CD4-positive, alpha-beta T cell treated with Interleukin-21 for 1 hour (primary cell): ENCODE data around the gene MUC6.
A peak's percentile ranks its signal among the peaks of the same experiment; 100 is the strongest.

Source experiments
- DNase-seq: peaks from one replicate; pipeline ENCODE4 v3.0.0-alpha.2; 2020

Gene MUC6

DNA sequence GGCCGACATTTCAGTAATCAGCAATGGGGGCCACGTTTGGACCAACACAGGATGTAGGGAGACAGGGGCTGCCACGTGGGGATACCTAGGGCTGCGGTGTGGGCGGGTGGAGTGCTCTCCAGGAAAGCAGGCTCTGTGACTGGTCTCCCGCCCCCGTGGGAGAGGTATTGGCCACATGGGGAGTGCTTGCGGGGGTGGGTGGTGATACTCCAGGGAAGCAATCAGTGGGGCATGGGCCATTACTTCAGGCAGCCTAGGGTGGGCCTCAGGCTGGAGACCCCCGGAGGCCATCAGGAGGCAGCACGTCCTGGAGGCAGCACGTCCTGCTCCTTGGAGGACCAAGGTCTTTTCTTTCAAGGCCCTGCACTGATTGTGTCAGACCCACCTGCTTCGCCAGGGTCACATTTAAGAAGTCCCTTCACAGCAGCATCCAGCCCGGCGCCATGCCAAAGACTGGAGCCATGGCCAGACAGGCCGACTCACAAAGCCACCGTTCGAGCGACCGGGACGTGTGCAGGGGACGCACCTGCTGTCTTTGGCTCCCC is 35.1 kb upstream of the MUC6 start:
- DNase-seq: no peak

GRCh38 chr11:1070594-1071462 is 34.3 kb upstream of the MUC6 start:
- no peak for DNase-seq

GRCh38 chr11:1069740-1070139 is 33.2 kb upstream of the MUC6 start:
- no peak for DNase-seq

GRCh38 chr11:1067812-1068496 is 31.4 kb upstream of the MUC6 start:
- no peak for DNase-seq

- DNase-seq: no peak
Observed at GRCh38 chr11:1064167-1064566, 27.6 kb upstream of the MUC6 start.

DNA sequence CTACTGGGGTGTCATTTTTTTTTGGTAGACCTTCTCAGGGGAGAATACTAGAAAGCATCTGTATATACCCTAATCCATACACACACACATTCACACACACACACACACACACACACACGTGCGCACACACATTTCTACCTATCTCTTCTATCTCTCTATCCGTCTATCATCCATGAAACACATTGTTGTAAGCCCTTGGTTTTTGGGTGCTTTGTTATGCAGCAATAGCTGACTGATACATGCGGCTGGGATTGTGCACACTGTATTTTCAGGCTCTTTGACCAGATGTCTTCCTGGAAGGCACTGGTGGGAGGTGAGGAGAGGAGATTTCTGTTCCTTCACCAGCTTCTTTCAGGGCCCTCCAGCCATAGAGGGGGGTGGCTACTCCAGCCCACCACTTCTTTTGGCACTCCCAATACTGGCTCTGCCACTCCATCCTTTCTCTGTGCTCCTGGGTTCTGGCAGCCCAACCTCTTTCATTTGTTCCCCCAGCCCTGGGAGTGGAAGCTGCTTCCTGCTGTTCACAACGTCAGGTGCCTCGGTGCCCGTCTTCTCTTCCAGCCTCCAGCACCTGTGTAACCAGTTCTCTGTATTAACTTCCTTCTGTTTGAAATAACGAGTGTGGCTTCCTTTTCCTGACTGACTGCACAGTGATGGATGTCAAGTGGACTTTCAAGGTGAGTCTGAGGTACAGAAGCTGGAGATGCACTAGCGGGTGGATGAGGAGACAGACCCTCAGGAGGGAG is 25.7 kb upstream of the MUC6 start:
- no peak for DNase-seq

- DNase-seq: no peak
Observed at GRCh38 chr11:1060852-1061616, 24.5 kb upstream of the MUC6 start.

DNA sequence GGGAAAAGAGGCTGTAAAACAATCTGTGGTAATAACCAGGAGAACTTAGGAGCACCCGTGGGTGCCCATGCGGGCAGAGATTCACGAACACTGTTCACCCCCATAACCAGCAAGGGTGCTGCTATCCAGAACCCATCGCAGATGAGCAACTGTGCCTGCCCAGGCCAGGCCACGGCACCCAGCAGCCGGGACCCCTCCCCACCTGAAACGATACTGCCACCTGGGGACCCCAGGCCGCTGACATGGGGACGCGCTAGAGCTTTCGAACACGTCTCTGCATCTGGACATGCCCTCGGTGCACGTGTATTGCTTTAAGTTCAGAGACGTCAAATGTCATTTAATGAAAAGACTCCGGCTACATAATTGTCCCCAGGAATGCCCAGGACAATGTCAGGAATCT is 23.9 kb upstream of the MUC6 start:
- DNase-seq: no peak

DNA sequence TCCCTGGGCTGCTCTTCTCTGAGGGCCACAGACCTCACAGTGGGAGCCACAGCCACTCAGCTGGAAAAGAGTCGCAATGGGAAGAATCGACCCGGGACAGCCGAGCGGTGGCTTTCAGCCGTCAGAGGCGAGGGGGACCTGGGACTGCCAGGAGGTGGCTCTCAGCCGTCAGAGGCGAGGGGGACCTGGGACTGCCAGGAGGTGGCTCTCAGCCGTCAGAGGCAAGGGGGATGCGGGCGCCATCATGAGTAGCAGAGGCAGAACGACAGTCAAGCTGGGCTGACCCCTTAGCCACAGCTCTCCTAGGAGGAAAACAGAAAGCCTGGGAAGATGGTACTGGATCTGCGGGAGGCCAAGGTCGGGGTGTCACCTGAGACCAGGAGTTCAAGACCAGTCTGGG is 23.2 kb upstream of the MUC6 start:
- DNase-seq: no peak

DNA sequence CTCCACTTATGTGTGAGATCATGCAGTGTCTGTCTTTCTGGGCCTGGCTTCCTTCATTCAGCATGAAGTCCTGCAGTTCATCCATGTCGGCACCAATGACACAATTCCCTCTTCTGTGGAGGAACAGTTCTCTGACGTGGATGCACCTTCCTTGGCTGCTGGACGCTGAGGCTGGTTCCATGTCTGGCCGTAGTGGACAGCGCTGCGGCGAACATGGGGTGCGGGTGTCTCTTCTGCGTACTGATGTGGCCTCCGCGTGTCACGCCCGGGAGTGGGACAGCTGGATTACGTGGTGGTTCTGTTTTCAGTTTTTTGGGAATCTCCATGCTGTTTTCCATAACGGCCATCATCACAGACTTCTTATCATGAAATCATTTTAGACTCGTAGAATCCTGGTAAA is 21.3 kb upstream of the MUC6 start:
- no peak for DNase-seq

- DNase-seq: no peak
Observed at GRCh38 chr11:1055990-1056771, 19.7 kb upstream of the MUC6 start.

GRCh38 chr11:1055109-1055703 is 18.7 kb upstream of the MUC6 start:
- no peak for DNase-seq

- no peak for DNase-seq
Observed at GRCh38 chr11:1054143-1055108, 17.9 kb upstream of the MUC6 start.

DNA sequence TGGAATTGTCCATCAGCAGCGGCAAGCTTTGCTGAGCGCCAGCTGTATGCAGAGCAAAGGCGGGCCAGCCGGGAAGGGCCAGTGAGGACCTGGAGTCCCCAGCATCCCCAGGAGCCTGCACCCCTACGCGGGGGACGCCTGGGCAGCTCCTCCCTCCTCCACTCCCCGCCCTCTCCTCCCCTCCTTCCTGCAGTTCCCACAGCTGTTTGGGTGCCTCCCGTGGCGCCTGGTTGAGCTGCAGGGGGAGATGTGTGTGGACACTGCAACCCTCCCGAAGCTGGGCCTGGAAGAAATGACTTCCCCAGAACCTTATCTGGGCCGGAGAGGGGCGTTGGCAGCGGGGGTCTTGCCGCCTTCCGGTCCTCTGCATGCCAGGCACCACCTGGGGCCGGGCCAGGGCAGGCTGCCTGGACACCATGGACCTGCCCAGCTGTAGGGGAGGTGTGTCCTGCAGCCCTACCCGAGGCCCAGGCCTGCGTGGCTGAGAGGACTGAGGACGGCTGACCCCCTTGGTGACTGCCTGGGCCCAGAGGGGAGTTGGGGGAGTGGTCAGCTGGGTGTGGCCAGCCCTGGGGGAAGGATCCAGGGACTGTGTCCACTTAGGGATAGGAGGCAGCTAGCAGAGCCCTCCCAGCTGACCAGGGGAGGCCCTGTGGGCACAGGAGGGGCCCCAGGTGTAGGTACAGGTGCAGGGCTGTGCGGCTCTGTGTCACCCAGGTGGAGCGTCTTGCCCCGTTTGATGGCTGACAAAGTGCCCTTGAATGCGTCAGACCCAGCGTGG is 16.8 kb upstream of the MUC6 start:
- no peak for DNase-seq

GRCh38 chr11:1052133-1053011 is 15.9 kb upstream of the MUC6 start:
- no peak for DNase-seq

DNA sequence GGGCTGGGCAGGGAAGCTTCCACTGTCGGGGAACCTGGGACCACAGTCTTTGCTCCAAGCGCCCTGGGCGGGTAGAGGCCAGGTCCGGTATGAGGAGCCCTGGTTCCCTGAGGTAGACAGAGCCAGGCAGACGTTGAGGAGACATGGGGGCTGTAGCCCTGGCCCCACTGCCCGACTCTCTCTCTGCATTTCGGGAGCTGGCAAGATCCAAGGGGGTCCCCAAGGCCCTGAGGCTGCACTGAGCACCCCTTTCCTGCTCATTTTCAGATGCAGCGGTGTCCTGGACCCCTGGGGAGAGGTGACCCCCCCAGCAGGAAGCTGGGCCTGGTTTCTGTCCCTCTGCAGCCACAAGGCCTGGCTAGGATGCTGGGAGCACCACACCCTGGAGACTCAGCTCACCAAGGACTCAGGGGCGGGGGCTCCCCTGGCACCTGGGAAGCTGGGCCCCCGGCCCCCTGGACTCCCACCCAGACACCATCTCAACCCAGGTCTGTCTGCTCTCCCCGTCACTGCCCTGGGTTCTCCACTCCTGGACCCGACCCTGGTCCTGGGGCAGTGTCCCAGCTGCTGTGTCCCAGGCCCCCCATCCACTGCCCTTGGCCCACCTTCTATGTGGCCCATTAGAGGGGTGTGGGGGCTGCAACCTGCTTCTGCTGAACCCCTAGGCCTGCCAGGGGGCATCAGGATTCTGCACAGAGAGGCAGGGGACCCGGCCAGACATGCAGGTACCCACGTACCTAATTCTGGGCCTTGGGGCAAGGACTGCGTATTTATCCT is 15.0 kb upstream of the MUC6 start:
- no peak for DNase-seq

DNA sequence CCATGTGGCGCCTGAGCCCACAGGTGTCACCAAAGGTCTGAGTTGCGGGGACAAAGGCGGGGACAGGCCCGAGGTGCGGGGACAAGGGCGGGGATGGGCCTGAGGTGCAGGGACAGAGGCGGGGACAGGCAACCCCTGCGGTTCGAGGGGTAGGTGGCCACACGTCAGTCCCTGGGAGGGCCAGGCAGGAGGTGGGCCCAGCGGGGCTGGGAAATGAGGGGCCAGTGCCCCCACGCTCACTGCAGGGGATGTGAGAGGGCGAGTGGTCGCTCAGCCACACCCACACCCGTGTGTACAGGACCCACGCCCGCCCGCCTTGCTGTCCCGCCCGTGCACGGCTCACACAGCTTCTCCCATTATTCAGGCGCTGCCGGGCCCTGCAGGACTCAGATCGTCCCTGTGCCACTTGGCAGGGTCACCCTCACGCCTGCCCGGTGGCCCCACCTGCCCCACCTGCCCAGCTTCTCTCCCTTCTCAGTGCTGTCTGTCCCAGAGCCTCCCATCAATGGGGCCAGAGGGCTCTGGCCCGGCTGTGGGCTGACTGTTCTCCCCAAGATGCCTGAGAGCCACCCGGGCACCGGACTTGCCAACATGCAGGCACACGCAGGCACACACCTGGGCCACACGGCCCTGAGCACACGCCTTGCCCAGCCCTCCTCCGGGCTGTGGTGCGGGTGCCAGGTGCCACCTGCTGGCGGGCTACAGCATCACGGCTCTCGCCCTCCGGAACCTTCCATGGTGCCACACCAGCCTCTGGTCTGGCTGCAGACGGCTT is 14.2 kb upstream of the MUC6 start:
- peak; percentile 77 for DNase-seq
